OCI-LY7 (cell line): ENCODE data around the gene TBC1D23. TPM values are rescaled to one million over a fixed set of nuclear protein-coding genes. Genes with fewer than 3 reads are reported as not detected.

Experiments used
- BruUV-seq: library from RNA; stranded (reverse); fragments of 400-500 nt; replicated peaks from 2 replicates; lab custom pipeline; 2021; lab: Mats Ljungman, UMichigan
- CTCF ChIA-PET: fragments of 300-600 bp; sonication (Branson Sonifier 250); formaldehyde crosslinking; loops from one replicate; lab custom pipeline; 2022; ENCODE audit warnings: antibody characterized with exemption; ENCODE audit not compliant: unreplicated experiment; lab: Charles Lee
- POLR2A ChIA-PET: fragments of 300-600 bp; sonication (Branson Sonifier 250); formaldehyde crosslinking; loops from one replicate; lab custom pipeline; 2022; ENCODE audit warnings: antibody characterized with exemption; lab: Charles Lee
- DNase-seq: peaks from one replicate; pipeline ENCODE4 v3.0.0-alpha.2; 2015; ENCODE audit warnings: low spot score
- H2AFZ ChIP-seq: fragments of 200-600 bp; sonication (generic), shearing (Covaris generic); 2 replicates; pipeline ENCODE4 v1.6.1; 2014; ENCODE audit warnings: mild to moderate bottlenecking, antibody characterized with exemption, low read length, moderate library complexity
- H3K27ac ChIP-seq: fragments of 200-600 bp; sonication (generic); 2 replicates; pipeline ENCODE4 v1.5.1; 2014; ENCODE audit warnings: mixed run types, low read depth, mild to moderate bottlenecking, moderate library complexity, low read length, inconsistent platforms; ENCODE audit not compliant: poor library complexity, severe bottlenecking
- H3K36me3 ChIP-seq: fragments of 200-600 bp; sonication (generic); 2 replicates; pipeline ENCODE4 v1.6.1; 2014; ENCODE audit warnings: mild to moderate bottlenecking, antibody characterized with exemption, low read length, moderate library complexity, mixed read lengths; ENCODE audit not compliant: insufficient read depth
- H3K4me1 ChIP-seq: fragments of 200-600 bp; sonication (generic); 2 replicates; pipeline ENCODE4 v1.5.1; 2014; ENCODE audit warnings: mild to moderate bottlenecking, low read length; ENCODE audit not compliant: insufficient read depth, poor library complexity, severe bottlenecking
- H3K4me2 ChIP-seq: fragments of 200-600 bp; sonication (generic); 2 replicates; pipeline ENCODE4 v1.6.1; 2014; ENCODE audit warnings: mild to moderate bottlenecking, low read length
- H3K4me3 ChIP-seq: fragments of 200-600 bp; sonication (generic); 2 replicates; pipeline ENCODE4 v1.5.1; 2014; ENCODE audit warnings: mild to moderate bottlenecking, low read depth, low read length; ENCODE audit not compliant: poor library complexity, severe bottlenecking
- H3K79me2 ChIP-seq: fragments of 200-600 bp; sonication (generic); 2 replicates; pipeline ENCODE4 v1.6.1; 2016; ENCODE audit warnings: low read depth, mild to moderate bottlenecking, low read length, moderate library complexity, mixed read lengths; ENCODE audit not compliant: insufficient read depth
- H3K9me2 ChIP-seq: fragments of 200-600 bp; sonication (generic); 2 replicates; pipeline ENCODE4 v1.6.1; 2016; ENCODE audit warnings: mild to moderate bottlenecking, low read length, mixed read lengths; ENCODE audit not compliant: insufficient read depth
- H3K9me3 ChIP-seq: fragments of 200-600 bp; sonication (generic); 2 replicates; pipeline ENCODE4 v1.6.1; 2014; ENCODE audit warnings: mild to moderate bottlenecking, mixed run types, low read length, mixed read lengths
- H4K20me1 ChIP-seq: fragments of 200-600 bp; sonication (generic); 2 replicates; pipeline ENCODE4 v1.6.1; 2014; ENCODE audit warnings: mild to moderate bottlenecking, antibody characterized with exemption, low read length, moderate library complexity, mixed read lengths; ENCODE audit not compliant: insufficient read depth
- CTCF ChIP-seq: fragments of 200-600 bp; sonication (generic); conservative IDR thresholded peaks from 2 replicates; pipeline ENCODE4 v1.5.1; 2014; ENCODE audit warnings: mild to moderate bottlenecking, antibody characterized with exemption, low read length, moderate library complexity, mixed read lengths
- EZH2phosphoT487 ChIP-seq: fragments of 200-600 bp; sonication (generic); IDR thresholded peaks from 2 replicates; pipeline ENCODE4 v1.6.1; 2018; ENCODE audit warnings: low read depth, borderline replicate concordance, mild to moderate bottlenecking, mixed run types, antibody characterized with exemption, low read length, moderate library complexity, mixed read lengths
- intact Hi-C: fragments of 100-400 bp; cut with micrococcal nuclease; formaldehyde crosslinking; loops from one replicate; pipeline ENCODE4 v1.10.0; 2022; ENCODE audit not compliant: unreplicated experiment
- total RNA-seq, 2 experiments: library from RNA; depleted of rRNA in 1 of 2; stranded (reverse); fragments of >200 nt in 1 of 2; shearing (Covaris generic) in 1 of 2; gene quantifications; 2 replicates each; pipeline ENCODE4 v1.2.3, GENCODE V29; 2014 to 2022

TBC1D23 gene
- total RNA-seq, 2 experiments from 2014 or later, result 12.0 to 23.4 TPM

DNA sequence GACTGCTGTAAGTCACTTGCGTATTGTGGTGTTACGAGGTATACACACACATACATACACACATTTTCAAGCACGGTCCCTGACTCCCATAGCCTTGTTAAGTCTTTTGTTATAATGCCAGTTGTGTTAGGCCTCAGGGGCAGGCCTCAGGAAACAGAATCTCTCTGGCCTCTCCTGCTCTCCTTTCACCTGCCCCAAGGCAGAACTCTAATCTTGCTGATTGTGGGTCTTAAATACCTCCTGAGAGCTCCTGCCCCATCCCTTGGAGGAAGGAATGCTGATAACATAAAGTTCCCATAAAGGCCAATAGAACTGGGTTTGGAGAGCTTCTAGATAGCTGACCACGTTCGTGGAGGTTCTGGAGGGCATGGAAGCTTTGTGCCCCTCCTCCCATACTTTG is 69.9 kb downstream of the TBC1D23 start:
- ChIA-PET POLR2A (interaction anchor here (0.6 kb wide), 1 partner anchor 218 kb away, joined by 7 read pairs; no protein-coding TSS in a partner anchor), CTCF (interaction anchor here (1.1 kb wide), 1 partner anchor 73 kb away, joined by 3 read pairs; no protein-coding TSS in a partner anchor)
- intact Hi-C loops, result loop anchor here (10.0 kb wide), 1 partner anchor 374 kb away; the partner anchor contains the start of gene TFG
- no peaks in the 10 kb centered on the region for H3K9me3 ChIP-seq
- no peaks in the 10 kb centered on the region for H4K20me1 ChIP-seq
- H3K4me3 ChIP-seq, result no peak overlapping the region
- no peak overlapping the region for H2AFZ ChIP-seq
- H3K27ac ChIP-seq, result no peak overlapping the region
- peaks cover 4% of the 10 kb centered on the region for H3K4me1 ChIP-seq
- H3K79me2 ChIP-seq, result no peaks in the 10 kb centered on the region; the same call in 1 of the 2 replicates
- BruUV-seq, result no TSS peak
- H3K9me2 ChIP-seq, result no peaks in the 10 kb centered on the region
- TF ChIP-seq EZH2phosphoT487 (no peak), CTCF (no peak)
- H3K36me3 ChIP-seq, result 0 out of 2 replicates have a peak, but pooled peaks cover 6% of the 10 kb centered on the region
- no peak overlapping the region for H3K4me2 ChIP-seq
- no peak for DNase-seq

GRCh38 chr3:100331660-100332059 is 70.9 kb downstream of the TBC1D23 start:
- intact Hi-C loops, result loop anchor here (10.0 kb wide), 1 partner anchor 373 kb away; the partner anchor contains the start of gene TFG
- 0 out of 2 replicates have a peak, but pooled peaks cover 4% of the 10 kb centered on the region for H3K36me3 ChIP-seq
- ChIA-PET CTCF (interaction anchor here (1.1 kb wide), 1 partner anchor 72 kb away, joined by 3 read pairs; no protein-coding TSS in a partner anchor), POLR2A (interaction anchor here (1.0 to 1.4 kb wide), 3 partner anchors 8 to 52 kb away, joined by 3 to 4 read pairs (median 3); no protein-coding TSS in a partner anchor)
- no peak overlapping the region for H3K4me3 ChIP-seq
- H3K27ac ChIP-seq, result no peak overlapping the region
- BruUV-seq, result no TSS peak
- no peak overlapping the region for H3K4me2 ChIP-seq
- H3K79me2 ChIP-seq, result no peaks in the 10 kb centered on the region; the same call in 1 of the 2 replicates
- no peak for DNase-seq
- no peak overlapping the region for H2AFZ ChIP-seq
- no peak for TF ChIP-seq CTCF
- TF ChIP-seq EZH2phosphoT487, result no peak
- no peaks in the 10 kb centered on the region for H3K9me3 ChIP-seq
- H3K4me1 ChIP-seq, result peaks cover 9% of the 10 kb centered on the region
- H3K9me2 ChIP-seq, result no peaks in the 10 kb centered on the region
- no peaks in the 10 kb centered on the region for H4K20me1 ChIP-seq

DNA sequence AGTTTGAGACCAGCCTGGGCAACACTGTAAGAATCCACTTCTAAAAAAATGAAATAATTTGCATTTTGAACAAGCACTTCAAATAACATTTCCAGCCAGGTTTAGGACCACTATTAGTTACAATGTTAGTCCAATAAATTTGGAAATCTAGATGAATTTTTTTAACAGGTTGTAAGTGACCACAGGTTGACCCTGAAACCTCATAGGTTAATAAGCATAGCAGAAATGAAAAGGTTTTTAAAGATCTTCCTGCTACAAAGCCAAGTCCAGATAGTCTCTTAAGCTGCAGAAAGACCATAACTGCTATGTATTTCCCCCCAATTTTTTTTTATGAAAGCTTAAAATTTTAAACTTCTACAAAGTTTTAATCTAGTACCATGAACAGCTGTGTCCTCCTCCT is 72.3 kb downstream of the TBC1D23 start:
- H3K36me3 ChIP-seq, result no peaks in the 10 kb centered on the region
- intact Hi-C loops, result loop anchor here (10.0 kb wide), 1 partner anchor 372 kb away; the partner anchor contains the start of gene TFG
- no peaks in the 10 kb centered on the region; the same call in 1 of the 2 replicates for H3K79me2 ChIP-seq
- no peaks in the 10 kb centered on the region for H4K20me1 ChIP-seq
- DNase-seq, result no peak
- H3K4me2 ChIP-seq, result no peak overlapping the region
- H3K4me3 ChIP-seq, result no peak overlapping the region
- TF ChIP-seq CTCF (no peak), EZH2phosphoT487 (no peak)
- H3K4me1 ChIP-seq, result peaks cover 9% of the 10 kb centered on the region
- no peaks in the 10 kb centered on the region for H3K9me2 ChIP-seq
- no peaks in the 10 kb centered on the region for H3K9me3 ChIP-seq
- BruUV-seq, result no TSS peak
- ChIA-PET POLR2A (interaction anchor here (0.6 to 1.8 kb wide), 8 partner anchors 9 to 304 kb away, joined by 3 to 8 read pairs (median 3); no protein-coding TSS in a partner anchor), CTCF (no interaction called here)
- no peak overlapping the region for H3K27ac ChIP-seq
- H2AFZ ChIP-seq, result no peak overlapping the region; the same call in 1 of the 2 replicates
